ENCODE measurements around the gene ACOT8. TPM values are rescaled to one million over a fixed set of nuclear protein-coding genes. Genes with fewer than 3 reads are reported as not detected.

ACOT8 gene
- total and polyA plus RNA-seq, 10 of the 15 experiments (the other 5 are each of a cell fraction or from before 2014, with no cell fraction given) = 5.1 to 47.9 (median 31.8) TPM

DNA sequence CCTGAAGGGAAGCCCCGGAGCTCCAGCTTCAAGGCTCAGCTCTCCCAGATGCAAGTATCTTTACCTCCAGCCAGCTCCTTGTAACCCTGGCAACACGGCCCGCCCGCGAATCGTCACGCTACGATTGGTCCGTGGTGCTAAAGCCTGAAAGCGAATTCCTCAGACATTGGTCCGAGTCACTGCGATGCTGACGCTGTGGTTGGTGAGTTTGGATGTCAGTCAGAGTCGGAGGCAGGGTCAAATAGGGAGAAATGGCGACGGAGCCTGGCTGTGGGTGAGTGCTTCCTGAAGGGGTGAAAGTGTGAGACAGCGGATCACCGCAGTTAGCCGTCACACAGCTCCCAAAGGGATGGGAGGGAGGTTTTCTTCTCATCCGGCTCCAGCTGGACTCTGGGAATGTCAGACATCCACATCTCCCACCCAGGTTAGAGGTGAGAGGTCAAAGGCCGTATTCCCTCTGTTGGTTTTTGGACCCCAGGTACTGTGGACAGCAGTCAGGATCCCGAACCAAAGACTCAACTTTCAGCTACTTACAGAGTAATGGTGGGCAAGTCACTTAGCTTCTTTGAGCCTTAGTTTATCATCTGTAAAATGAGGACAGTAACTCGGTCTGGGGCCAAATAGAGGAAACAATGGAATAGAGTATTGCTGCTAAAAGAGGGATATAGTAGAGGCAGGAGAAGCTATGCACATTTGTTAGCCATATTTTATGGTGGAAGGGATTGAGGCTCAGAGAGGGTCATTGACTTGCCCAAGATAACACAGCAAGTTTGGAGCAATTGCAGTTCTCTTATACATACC is 24.0 kb upstream of the ACOT8 start, which contains the start of gene ZSWIM1 (continued):
- TF ChIP-seq, protein P1, sequence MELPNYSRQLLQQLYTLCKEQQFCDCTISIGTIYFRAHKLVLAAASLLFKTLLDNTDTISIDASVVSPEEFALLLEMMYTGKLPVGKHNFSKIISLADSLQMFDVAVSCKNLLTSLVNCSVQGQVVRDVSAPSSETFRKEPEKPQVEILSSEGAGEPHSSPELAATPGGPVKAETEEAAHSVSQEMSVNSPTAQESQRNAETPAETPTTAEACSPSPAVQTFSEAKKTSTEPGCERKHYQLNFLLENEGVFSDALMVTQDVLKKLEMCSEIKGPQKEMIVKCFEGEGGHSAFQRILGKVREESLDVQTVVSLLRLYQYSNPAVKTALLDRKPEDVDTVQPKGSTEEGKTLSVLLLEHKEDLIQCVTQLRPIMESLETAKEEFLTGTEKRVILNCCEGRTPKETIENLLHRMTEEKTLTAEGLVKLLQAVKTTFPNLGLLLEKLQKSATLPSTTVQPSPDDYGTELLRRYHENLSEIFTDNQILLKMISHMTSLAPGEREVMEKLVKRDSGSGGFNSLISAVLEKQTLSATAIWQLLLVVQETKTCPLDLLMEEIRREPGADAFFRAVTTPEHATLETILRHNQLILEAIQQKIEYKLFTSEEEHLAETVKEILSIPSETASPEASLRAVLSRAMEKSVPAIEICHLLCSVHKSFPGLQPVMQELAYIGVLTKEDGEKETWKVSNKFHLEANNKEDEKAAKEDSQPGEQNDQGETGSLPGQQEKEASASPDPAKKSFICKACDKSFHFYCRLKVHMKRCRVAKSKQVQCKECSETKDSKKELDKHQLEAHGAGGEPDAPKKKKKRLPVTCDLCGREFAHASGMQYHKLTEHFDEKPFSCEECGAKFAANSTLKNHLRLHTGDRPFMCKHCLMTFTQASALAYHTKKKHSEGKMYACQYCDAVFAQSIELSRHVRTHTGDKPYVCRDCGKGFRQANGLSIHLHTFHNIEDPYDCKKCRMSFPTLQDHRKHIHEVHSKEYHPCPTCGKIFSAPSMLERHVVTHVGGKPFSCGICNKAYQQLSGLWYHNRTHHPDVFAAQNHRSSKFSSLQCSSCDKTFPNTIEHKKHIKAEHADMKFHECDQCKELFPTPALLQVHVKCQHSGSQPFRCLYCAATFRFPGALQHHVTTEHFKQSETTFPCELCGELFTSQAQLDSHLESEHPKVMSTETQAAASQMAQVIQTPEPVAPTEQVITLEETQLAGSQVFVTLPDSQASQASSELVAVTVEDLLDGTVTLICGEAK (IDR thresholded peaks at IDR 0.05; ENCODE audit: borderline replicate concordance) = peak; percentile 75; the same call in 1 of the 2 replicates
- TF ChIP-seq GATAD2B (conservative IDR thresholded peaks at IDR 0.05; ENCODE audit: low read depth) (peak; percentile 82), NBN (IDR thresholded peaks at IDR 0.05) (peak; percentile 51; the same call in 1 of the 2 replicates), NR2F1 (conservative IDR thresholded peaks at IDR 0.05) (peak; percentile 98), ZNF24 (IDR thresholded peaks at IDR 0.05) (no peak), TAF1 (IDR thresholded peaks at IDR 0.05; ENCODE audit: borderline replicate concordance, low read depth, low read length) (peak; percentile 98), ZNF622 (IDR thresholded peaks at IDR 0.05) (no peak), SUZ12 (IDR thresholded peaks at IDR 0.05; ENCODE audit: unreplicated experiment) (no peak), ATF7 (IDR thresholded peaks at IDR 0.05; ENCODE audit: low read depth) (0 out of 2 replicates have a peak, but pooled peaks have one; percentile 10), MXI1 (IDR thresholded peaks at IDR 0.05; ENCODE audit: low read depth, low read length) (peak; percentile 94), KAT2A (conservative IDR thresholded peaks at IDR 0.05; ENCODE audit: control insufficient read depth, low read depth, low read length) (no peak), CHD4 (IDR thresholded peaks at IDR 0.05) (no peak), RELA (IDR thresholded peaks at IDR 0.05; ENCODE audit: borderline replicate concordance, partially characterized antibody) (no peak), MTA3 (IDR thresholded peaks at IDR 0.05; ENCODE audit: borderline replicate concordance, low read length) (no peak), JUNB (IDR thresholded peaks at IDR 0.05) (no peak), RBBP5 (conservative IDR thresholded peaks at IDR 0.05) (no peak), HDGF (IDR thresholded peaks at IDR 0.05) (peak; percentile 49; the same call in 1 of the 2 replicates), TCF7 (IDR thresholded peaks at IDR 0.05; ENCODE audit: borderline replicate concordance) (no peak)
- TF ChIP-seq, protein P2, sequence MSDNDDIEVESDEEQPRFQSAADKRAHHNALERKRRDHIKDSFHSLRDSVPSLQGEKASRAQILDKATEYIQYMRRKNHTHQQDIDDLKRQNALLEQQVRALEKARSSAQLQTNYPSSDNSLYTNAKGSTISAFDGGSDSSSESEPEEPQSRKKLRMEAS (IDR thresholded peaks at IDR 0.05; ENCODE audit: low read depth, low read length) = 0 out of 2 replicates have a peak, but pooled peaks have one; percentile 12
- TF ChIP-seq, protein P3, sequence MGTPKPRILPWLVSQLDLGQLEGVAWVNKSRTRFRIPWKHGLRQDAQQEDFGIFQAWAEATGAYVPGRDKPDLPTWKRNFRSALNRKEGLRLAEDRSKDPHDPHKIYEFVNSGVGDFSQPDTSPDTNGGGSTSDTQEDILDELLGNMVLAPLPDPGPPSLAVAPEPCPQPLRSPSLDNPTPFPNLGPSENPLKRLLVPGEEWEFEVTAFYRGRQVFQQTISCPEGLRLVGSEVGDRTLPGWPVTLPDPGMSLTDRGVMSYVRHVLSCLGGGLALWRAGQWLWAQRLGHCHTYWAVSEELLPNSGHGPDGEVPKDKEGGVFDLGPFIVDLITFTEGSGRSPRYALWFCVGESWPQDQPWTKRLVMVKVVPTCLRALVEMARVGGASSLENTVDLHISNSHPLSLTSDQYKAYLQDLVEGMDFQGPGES (IDR thresholded peaks at IDR 0.05) = peak; percentile 95
- TF ChIP-seq, protein P4, sequence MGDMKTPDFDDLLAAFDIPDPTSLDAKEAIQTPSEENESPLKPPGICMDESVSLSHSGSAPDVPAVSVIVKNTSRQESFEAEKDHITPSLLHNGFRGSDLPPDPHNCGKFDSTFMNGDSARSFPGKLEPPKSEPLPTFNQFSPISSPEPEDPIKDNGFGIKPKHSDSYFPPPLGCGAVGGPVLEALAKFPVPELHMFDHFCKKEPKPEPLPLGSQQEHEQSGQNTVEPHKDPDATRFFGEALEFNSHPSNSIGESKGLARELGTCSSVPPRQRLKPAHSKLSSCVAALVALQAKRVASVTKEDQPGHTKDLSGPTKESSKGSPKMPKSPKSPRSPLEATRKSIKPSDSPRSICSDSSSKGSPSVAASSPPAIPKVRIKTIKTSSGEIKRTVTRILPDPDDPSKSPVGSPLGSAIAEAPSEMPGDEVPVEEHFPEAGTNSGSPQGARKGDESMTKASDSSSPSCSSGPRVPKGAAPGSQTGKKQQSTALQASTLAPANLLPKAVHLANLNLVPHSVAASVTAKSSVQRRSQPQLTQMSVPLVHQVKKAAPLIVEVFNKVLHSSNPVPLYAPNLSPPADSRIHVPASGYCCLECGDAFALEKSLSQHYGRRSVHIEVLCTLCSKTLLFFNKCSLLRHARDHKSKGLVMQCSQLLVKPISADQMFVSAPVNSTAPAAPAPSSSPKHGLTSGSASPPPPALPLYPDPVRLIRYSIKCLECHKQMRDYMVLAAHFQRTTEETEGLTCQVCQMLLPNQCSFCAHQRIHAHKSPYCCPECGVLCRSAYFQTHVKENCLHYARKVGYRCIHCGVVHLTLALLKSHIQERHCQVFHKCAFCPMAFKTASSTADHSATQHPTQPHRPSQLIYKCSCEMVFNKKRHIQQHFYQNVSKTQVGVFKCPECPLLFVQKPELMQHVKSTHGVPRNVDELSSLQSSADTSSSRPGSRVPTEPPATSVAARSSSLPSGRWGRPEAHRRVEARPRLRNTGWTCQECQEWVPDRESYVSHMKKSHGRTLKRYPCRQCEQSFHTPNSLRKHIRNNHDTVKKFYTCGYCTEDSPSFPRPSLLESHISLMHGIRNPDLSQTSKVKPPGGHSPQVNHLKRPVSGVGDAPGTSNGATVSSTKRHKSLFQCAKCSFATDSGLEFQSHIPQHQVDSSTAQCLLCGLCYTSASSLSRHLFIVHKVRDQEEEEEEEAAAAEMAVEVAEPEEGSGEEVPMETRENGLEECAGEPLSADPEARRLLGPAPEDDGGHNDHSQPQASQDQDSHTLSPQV (IDR thresholded peaks at IDR 0.05) = no peak

Data from GM12878 (cell line).